Activated T-cell treated with anti-CD3 and anti-CD28 coated beads for 24 hours (primary cell): Measurements from ENCODE around the gene PEX7.
A peak's percentile ranks its signal among the peaks of the same experiment; 100 is the strongest.
"Not testable (repeated sequence)": the region's sequence is repeated elsewhere in the genome, so short reads cannot be mapped to it uniquely, and the experiment has no call there.

ENCODE experiments used
- DNase-seq: peaks from one replicate; pipeline ENCODE4 v3.0.0-alpha.2; 2020; ENCODE audit warnings: low read depth

The PEX7 gene

DNA sequence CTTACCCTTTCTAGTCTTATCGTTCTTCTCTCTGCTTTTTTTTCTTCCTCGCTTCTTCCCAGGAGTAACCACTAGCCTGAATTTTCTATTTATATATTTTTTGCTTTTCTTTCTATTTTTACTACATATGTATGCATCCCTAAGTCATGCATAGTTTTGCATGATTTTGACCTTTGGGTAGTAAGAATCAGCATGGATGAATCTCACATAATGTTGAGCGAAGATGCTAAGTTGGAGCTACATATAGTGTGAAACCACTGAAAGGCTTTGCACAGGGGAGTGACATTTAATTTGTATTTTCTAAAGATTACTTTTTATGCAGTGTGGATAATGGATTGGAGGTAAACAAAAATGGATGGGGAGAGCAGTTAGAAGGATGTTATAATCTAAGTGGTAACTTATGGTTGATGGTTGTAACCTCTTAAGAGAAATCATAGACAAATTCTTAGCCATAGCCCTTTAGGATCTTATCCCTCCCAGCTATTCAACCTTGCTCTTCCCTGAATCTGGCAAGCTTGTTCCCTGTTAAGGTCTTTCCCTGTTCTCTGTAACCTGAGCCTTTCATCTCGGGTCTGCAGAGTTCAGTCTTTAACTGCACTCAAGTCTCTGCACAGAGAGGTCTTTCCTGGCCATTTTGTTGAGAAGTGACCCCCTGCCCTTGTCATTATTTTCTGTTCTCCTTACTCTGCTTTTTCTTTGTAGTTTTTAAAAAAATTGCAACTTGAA, 18.0 kb downstream of the PEX7 start:
- no peak for DNase-seq

DNA sequence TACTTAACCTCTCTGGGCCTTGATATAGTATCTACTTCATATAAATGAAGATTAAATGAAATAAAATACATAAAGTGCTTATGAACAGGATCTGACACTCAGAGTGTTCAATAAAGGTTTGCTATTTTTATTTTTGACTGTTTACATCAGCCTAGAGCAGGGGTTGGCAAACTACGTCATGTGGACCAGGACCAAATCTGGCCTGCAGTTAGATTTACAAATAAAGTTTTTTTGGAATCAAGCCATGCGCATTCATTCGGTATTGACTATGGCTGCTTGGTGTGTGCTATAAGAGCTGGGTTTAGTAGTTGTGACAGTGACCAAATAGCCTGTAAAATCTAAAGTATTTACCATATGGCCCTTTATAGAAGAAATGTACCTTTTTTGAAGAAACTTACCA, 20.8 kb downstream of the PEX7 start:
- no peak for DNase-seq

DNA sequence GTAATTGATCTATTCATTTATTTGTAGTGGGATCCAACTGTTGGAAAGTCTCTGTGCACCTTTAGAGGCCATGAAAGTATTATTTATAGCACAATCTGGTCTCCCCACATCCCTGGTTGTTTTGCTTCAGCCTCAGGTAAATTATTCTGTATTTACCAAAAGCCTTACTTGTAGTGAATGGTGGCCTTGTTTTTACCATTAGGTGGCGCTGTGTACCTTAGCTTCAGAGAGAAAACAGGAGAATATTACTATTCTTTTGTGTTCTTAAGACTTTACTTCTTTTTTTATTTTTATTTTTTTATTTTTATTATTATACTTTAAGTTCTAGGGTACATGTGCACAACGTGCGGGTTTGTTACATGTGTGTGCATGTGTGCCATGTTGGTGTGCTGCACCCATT, 23.7 kb downstream of the PEX7 start:
- DNase-seq = peak; percentile 3

DNA sequence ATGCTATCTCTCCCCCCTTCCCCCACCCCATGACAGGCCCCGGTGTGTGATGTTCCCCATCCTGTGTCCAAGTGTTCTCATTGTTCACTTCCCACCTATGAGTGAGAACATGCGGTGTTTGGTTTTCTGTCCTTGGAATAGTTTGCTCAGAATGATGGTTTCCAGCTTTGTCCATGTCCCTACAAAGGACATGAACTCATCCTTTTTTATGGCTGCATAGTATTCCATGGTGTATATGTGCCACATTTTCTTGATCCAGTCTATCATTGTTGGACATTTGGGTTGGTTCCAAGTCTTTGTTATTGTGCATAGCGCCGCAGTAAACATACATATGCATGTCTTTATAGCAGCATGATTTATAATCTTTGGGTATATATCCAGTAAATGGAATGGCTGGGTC, 24.1 kb downstream of the PEX7 start:
- not testable (repeated sequence) for DNase-seq

DNA sequence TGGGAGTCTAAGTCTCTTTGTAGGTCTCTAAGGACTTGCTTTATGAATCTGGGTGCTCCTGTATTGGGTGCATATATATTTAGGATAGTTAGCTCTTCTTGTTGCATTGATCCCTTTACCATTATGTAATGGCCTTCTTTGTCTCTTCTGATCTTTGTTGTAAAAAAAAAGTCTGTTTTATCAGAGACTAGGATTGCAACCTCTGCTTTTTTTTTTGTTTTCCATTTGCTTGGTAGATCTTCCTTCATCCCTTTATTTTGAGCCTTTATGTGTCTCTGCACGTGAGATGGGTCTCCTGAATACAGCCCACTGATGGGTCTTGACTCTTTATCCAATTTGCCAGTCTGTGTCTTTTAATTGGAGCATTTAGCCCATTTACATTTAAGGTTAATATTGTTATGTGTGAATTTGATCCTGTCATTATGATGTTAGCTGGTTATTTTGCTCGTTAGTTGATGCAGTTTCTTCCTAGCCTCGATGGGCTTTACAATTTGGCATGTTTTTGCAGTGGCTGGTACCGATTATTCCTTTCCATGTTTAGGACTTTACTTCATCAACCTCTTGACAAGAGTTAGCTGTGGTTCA, 27.7 kb downstream of the PEX7 start:
- not testable (repeated sequence) for DNase-seq

DNA sequence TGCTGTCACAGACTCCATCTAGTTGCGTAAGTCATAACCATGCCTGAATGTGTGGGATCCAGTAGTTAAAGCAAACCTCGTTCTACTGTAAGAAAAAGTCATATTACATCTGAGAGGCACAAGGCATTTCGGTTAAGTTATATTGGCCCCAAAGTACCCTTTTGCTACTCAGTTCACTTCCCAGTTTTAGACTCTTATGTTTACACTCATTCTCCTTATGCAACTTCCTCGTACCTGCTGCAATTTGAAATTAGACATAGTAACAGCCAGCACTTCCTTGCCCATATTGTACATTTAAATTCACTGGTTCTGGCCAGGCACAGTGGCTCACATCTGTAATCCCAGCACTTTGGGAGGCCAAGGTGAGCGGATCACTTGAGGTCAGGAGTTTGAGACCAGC, 37.0 kb downstream of the PEX7 start:
- DNase-seq = no peak

DNA sequence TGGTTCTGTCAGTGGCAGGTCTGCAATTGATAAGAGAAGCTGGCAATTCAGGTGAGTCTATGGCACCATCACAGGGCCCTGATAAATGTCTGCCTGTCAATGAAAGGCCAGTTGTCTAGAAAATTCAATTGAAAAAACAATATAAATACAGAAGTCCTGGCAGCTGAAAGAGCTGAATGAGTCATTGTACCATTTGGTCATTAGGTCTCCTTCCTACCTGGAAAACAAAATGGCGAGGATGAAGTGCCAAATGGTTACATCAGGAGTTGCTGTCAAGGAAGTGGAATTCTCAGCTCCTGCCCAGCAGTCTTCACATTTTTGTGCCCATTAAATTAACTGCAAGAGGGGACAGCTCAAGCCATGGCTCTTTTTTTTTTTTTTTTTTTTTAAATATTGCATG, 37.7 kb downstream of the PEX7 start:
- DNase-seq = no peak

DNA sequence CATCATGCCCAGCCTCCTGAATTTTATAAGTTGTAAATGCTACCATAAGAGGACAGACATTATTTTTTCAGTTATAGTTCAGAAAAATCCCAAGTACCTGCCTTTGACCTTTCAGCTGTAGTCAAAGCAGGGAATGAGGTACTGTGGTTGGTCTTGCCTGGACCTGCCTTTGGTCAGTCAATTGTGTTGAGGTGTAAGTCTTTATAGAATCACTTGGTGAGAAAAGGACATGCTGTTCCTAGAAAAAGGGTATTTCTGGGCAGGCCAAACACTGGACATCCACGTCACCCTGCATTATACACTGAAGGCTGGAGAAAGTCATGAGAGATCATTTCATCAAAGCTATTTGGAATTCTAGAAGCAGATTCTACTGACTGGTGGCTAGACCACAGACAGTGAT, 40.3 kb downstream of the PEX7 start:
- DNase-seq = no peak

DNA sequence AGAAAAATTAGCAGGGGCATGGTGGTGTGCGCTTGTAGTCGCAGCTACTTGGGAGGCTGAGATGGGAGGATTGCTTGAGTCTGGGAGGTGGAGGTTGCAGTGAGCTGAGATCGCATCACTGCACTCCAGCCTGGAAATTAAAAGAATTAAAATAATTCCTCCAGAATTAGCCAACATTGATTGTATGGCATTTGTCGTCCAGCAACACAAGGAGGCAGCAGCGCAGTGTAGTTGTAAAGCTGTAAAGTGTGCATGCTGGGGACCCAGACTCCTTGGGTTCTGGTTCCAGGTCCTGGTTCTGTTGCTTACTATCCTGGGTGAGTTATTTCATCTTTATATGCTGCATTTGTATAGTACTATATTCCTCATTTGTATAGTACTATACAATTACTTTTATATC, 41.4 kb downstream of the PEX7 start:
- no peak for DNase-seq

DNA sequence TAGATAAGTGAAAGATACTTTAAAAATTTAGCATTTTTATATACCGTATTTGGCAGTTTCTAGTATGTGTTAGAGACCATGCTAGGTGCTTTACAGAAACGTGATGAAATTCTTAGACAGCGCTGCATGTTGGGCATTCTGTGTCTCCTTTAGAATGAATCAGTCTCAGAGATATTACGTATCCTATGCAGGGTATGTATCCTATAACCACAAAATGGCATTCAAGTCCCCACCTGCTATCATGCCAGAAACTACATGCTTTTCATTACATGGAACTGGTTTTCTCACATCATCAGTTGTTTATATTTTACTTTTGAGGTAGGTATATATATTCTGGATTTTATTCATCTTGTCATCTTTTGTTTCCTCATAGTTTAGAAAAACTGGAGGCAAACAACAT, 42.3 kb downstream of the PEX7 start:
- DNase-seq = no peak

DNA sequence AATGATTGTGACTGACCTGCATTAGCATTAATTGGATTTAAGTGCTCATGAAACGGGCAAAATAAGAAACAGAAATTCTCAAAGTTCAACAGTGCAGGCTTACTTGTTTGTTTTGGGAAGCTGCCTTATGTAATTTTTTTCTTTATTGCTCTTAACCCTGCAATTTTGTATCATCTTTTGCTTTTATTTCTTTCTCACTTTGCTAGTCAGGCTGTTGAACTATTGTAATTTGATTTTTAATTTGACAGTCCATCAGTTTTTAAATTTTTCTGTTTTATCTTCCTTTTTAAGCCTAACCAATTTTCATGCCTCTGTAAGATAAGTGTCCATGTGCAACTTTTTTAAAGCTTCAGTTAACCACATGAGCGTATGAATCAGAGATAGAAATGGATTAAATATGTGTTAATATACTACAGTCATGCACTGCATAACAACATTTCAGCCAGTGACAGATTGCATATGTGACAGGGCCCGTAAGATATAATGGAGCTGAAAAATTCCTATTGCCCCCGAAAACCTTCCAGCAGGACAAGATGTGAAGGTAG, 44.6 kb downstream of the PEX7 start:
- no peak for DNase-seq

DNA sequence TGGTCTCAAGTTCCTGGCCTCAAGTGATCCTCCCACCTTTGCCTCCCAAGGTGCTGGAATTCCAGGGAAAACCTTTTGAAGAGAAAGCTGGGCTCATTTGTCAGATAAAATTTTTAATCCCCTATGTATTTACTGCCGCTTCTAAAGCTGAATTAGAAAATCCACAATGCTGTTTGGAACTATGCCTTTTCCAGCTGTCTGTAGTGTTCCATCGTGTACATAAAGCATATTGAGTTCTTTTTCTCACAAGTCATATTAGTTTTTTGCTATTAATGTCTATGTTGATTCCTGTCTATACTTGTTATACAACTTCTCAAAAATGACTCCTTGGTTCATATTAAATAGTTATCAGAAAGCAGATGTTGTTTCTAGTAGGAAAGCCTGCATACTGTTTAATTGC, 47.1 kb downstream of the PEX7 start:
- DNase-seq = no peak

DNA sequence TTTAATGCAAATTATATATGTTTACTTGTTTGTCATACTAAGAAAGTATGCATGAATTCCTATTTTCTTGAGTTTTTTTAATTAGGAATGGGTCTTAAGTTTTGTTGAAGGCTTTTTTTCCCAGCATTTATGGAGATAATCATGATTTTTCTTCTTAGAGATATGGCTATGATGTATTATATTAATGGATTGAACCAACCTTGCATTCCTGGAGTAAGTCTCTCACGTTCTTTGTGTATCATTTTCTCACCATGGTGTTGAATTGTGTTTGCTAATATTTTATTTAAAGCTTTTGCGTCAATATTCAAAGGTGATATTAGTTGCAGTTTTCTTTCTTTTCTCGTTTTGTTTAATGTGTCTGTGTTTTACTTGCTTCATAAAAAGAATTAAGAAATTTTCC, 51.4 kb downstream of the PEX7 start:
- DNase-seq = no peak

DNA sequence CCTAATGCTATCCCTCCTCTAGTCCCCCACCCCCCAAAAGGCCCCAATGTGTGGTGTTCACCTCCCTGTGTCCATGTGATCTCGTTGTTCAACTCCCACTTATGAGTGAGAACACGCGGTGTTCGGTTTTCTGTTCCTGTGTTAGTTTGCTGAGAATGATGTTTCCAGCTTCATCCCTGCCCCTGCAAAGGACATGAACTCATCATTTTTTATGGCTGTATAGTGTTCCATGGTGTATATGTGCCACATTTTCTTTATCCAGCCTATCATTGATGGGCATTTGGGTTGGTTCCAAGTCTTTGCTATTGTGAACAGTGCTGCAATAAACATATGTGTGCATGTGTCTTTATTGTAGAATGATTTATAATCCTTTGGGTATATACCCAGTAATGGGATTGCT, 54.1 kb downstream of the PEX7 start:
- not testable (repeated sequence) for DNase-seq

DNA sequence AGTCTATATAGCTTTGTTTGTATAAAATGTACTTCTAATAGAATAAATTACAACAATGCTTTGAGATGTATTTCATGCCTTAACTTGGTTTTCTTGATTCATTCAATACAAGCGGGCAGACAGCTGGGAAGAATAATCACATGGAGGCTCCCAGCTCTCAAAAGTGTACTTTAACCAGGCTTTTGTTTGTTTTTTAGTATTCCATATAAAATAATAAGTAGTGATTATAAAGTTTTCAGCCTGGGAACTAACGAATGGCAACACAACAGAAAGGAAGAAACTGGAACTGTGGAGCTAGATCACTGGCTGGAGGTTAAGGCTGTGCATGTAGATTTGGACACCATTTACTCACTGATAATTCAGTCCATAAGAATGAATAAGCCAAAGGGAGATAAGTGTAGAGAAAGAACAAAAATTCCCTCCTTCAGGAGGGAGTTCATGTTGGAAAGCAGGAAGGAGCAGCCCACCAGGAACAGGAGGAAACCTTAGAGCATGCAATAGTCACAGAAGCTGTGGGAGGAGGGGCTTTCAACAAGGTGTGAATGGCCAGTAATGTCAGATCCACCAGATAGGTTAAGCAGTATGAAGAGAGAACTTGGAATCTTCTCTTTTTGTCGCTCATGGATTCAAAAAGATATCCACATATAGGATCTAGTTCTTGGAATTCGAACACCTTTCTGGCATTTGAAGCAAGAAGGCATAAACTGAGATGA, 58.5 kb downstream of the PEX7 start:
- no peak for DNase-seq

DNA sequence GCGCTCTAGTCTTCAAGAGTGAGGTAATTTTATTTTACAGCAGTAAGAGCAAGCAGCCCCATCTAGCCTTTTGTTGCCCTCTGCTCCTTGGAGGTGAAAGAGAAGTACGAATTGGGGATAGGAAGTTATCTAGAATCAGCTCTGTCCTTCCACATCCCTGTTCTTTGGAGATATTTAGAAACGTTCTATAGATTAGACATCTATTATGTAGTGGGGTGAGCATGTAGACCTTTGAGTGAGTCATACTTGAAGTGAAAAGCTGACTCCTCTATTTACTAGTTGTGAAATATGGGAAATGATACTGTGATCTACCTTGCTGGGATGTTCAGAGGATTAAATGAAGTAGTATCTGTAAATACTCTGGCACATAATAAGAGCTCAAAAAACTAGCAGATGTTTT, 63.7 kb downstream of the PEX7 start:
- no peak for DNase-seq

DNA sequence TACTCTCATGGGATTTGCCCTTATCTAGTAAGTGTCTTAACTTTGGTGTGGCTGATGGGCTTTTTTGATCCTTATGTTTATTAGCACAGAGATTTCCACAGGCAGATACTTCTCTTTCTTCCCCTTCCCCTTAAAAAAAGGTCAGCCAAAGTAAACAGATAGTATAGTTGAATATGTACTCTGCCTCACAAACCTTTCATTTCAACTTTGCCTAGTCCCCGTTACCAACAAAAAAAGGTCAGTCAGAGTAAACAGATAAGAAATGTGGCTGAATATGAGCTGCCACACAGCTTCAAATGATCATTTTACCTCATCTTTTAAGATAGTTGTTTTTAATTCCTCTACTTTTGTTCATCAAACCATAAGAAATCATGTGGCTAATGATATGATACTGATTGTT, 65.6 kb downstream of the PEX7 start:
- no peak for DNase-seq

DNA sequence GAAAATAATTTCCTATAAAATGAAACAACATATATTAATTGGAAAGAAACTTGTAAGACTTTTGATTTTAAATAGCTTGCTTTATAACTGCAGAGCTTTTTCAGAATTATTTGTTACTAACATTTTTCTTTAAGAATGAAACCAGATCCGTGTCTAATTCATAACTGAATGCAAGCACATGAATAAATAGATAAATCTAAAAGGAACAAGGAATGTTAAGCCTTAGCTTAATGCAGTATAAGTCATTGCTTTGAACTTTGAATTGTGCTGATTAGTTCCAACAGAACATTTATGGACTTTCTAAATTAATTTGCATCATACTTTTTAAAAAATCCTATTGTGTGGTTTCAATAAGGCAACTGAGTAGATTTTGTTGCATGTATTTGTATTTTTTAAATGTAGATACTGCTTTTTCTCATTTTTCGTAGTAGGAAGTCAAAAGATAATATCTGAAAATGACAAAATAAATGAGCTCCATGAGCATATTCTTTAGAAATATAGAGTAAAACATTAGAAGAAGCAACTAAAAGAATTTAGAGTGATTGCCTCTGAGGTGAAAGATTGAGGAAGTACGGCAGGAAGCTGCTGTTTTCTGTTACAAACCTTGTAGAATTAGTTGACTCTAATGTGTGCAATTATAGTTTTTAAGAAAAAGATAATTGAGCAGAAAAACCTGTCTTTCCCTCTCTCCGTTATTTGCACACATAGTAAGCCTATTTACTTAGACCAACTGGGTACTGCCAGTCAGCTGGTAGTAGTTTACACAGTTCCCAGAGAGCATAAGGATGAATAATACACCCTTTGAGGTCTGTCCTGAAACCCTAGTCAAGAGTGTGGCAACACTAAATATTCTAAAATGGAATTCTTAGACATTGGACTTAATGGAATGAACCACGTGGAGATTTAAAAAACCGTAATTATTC, 67.1 kb downstream of the PEX7 start:
- no peak for DNase-seq

DNA sequence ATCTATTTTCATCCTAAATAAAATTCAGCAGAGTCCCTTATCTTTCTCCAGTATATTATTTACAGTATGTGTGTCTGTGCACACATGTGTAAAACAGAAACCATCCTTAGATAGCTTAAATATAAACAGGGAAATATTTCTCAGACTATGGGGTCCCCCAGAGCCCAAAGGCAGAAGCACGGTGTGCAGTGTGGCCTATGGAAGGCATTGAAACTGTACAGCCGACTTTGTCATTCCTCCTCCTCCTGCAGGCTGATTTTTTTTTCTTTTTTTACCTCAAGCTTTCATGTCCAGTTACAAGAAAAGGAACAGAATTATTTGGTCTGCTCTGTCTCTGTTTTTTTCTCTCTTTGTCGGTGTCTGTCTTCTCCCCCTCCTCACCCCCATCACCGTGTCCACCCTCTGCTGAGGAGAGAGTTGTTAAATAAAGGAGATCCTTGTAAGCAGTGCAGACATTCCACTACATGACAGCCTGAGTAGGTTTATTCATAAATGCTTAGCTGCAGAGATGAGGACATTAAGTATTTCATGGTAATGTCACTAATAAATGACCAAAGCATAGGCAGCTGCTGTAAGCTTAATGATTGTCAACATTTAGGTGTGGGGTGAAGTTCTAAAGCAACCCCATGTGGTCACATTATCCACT, 67.9 kb downstream of the PEX7 start:
- DNase-seq = no peak

DNA sequence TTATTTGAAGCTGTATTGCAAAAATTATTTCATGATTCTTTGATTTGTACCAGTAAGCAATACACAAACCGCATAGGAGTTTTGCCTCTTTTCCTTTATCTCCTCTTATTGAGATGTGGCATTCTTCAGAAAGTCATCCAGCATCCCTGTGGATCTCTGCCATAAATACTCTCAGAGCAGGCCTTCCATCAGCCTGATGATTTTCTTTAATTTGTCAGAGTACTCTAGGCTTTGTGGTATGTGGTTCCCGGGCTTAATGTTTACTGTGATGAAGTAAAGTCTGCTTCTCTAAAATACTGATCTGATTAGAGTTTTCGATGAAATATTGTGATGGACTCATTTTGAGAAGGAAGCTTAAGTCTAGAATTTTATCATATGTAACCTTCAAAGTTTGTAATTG, 68.6 kb downstream of the PEX7 start:
- DNase-seq = no peak

DNA sequence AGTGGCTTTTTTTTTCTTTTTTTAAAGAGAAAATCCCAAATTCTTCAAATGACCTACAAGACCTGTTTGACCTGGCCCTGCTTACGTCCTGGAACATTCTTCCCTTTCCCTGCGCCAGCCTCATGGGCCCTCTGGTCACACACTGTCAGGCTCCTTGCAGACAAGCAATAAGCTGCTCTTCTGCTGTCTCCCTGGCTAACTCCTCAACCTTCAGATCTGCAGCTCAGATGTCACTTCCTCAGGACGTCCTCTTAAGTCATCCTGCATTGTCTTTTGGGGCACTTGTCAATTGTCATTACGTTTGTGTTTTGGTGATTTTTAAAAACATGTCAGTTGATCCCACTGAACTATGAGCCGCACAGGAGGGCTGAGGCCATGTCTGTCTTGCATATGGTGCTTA, 70.8 kb downstream of the PEX7 start:
- no peak for DNase-seq

DNA sequence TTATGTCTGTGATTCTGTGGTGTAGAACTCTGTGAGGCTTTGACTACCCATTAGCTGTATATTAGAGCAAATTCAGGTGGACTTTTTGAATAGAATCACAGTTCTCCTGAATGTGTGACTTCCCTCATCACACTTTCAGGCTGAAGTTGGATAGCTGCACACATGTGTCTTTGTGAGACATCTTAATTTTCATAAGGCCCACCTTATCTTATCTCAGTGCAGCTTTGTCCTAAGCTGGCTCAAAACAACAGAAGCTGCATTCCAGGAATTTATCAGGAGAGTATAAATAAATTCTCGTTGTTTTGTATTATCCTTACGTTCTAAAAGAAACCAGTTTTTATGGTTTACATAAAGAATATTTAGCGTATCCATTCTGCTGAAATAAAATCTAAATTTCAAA, 73.5 kb downstream of the PEX7 start:
- DNase-seq = no peak
